GM18858 (cell line): ENCODE results near the gene GLCCI1.
A peak's percentile ranks its signal among the peaks of the same experiment; 100 is the strongest.
"Not testable (repeated sequence)": the region's sequence is repeated elsewhere in the genome, so short reads cannot be mapped to it uniquely, and the experiment has no call there.

ENCODE experiments used
- ATAC-seq: cut with Tn5 transposase; IDR thresholded peaks from one replicate; pipeline ENCODE4 v1.9.1; 2021; ENCODE audit not compliant: unreplicated experiment

GLCCI1 gene

DNA sequence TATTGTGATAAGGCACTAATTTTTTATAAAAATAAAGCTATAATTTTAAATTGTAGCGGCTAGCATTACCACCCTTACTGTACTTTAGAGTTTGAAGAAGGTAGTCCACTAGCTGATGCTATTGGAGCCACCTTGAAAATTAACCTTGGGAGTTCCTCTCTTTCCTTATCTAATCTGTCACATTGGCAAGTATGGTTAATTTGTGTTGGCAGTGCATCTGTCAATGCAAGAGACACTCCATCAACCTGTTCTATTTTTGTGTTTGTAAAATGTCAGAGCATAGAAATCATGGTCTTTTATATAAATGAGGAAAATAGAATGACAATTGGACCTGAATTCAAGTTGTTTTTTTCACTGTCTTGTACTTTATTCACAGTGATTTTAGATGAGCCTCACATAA, 20.5 kb downstream of the GLCCI1 start:
- ATAC-seq, result no peak

DNA sequence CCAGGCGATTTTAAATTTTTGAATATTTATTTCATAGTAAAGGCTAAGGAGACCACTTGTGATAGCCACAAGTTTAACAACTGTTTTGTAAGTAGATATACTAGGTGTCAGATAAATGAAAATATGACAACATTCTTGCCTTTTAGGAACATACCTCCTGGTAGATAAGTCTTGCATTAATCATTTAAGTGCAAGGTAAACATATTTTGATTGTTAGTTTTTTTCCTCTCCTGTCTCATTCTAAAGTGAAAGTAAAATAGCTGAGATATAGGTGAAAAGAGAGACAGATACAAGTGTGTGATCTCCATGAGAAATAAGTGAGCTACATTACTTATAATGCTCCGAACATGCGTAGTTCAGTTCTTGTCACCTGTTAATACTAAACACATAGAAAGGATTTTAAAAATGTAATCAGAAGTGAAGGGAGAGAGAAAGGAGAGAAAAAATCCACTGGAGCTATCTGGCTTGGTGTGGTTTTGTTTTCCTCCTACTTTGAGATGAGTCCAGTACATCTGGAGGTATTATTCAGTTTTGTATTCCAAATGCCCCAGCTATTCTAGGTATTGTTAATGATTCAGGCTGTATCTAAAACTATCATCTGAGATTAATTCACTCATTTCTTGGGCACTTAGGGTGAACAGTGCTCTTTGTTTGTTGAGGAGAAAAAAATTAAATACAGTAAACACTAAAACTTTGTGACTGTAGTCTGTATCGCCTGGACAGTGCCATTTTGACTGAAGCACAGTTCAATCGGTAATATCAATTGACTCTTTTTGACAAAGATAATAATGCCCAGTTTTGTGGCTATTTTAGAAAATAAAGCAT, 21.2 kb downstream of the GLCCI1 start:
- ATAC-seq, result no peak

- no peak for ATAC-seq
These were observed 21.8 kb downstream of the GLCCI1 start for GRCh38 chr7:7990441-7990761.

- no peak for ATAC-seq
These were observed 23.9 kb downstream of the GLCCI1 start for GRCh38 chr7:7992506-7992905.

GRCh38 chr7:7995348-7995747, 26.8 kb downstream of the GLCCI1 start:
- ATAC-seq, result not testable (repeated sequence)

GRCh38 chr7:7996568-7996967, 28.0 kb downstream of the GLCCI1 start:
- ATAC-seq, result peak; percentile 57

- ATAC-seq, result no peak
These were observed 31.8 kb downstream of the GLCCI1 start for GRCh38 chr7:8000315-8000941.

GRCh38 chr7:8003077-8003476, 34.5 kb downstream of the GLCCI1 start:
- no peak for ATAC-seq

GRCh38 chr7:8005279-8005678, 36.7 kb downstream of the GLCCI1 start:
- ATAC-seq, result no peak

GRCh38 chr7:8014399-8014798, 45.8 kb downstream of the GLCCI1 start:
- no peak for ATAC-seq

DNA sequence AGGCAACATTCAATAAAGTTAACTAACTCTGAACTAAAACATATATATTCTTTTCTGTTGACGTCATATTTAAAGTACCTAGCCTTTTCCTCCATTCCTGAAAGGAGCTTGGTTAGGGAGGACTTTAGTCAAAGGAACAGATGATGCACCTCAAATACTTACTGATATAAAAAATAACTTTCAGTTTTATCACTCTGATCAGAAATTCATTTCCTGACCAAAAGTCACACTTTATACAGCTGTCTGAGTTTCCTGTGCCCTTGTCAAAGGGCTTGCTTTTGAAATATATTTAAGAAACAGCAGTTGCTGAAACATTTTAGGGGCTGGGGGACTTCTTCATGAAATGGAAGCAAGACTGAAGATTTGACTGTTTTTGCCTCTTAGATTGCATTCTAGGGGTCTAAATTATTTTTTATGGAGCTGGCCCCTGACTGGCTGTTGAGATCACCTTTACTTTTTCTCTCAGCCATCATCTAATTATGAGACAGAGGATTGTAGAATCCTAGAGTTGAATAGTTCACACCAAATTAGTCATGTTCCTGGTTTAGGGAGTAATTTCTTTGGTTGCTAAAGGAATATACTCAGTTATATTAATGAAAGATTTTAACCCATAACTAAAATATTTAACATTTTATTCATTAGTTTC, 46.6 kb downstream of the GLCCI1 start:
- no peak for ATAC-seq

- no peak for ATAC-seq
These were observed 47.1 kb downstream of the GLCCI1 start for GRCh38 chr7:8015746-8016120.

DNA sequence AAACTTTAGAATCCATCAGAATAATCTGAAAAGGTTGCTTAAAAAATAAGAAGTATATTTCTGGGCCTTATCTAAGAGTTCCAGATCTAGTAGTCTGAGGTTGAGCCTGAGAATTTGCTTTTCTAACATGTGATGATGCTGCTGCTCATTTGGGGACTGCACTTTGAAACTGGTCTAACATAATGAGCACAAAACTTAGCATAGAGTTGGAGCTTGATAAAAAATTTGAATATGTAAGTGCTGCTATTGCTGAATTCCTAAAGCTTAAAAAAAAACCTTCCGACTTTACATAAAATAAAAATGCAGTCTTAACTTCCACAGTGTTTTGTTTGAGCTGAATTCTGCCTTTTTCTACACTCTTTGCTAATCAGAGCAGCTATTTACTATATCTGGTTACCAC, 48.8 kb downstream of the GLCCI1 start:
- no peak for ATAC-seq

GRCh38 chr7:8018961-8019360, 50.4 kb downstream of the GLCCI1 start:
- ATAC-seq, result no peak

GRCh38 chr7:8022628-8023027, 54.0 kb downstream of the GLCCI1 start:
- no peak for ATAC-seq

- ATAC-seq, result no peak
These were observed 66.6 kb downstream of the GLCCI1 start for GRCh38 chr7:8035192-8035591.

DNA sequence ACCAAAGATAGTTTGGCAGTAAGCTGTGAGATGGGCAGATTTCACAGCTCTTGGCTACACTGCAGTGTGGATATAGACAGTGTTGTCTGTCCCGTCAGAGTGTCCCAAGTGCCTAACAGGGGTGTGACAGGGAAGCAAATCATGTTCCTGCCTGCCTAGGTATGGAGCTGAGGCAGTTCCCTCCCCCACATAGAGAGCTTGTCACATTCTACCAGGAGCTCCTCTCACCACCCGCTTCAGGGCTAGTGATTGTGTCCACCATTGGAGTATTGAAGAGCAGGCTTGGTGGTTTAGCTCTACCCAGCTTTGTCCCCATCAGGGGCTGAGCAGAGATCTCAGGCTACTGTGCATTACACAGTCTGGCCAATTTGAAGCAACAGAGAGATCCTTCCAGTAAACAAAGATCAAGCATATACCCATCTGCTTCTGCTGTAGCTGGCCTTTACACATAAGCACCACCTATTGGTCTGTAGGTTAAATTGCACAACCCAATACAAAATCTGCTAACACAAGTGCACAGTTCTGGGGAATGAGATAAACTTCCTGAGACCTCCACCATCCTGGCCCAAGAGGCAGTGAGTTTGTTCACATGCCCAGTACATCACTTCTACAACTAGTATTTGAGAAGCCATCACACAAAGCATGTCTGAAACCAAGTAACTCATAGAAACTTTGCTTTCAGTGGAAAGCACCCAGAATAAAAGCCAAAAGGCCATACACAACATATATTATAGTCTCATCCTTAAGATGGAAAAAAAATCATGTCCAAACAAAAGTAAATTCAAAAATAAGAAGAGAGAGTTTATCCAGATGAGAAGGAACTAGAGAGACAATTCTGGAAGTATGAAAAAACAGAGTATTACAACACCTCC, 67.3 kb downstream of the GLCCI1 start:
- no peak for ATAC-seq

GRCh38 chr7:8037151-8037550, 68.6 kb downstream of the GLCCI1 start:
- no peak for ATAC-seq

DNA sequence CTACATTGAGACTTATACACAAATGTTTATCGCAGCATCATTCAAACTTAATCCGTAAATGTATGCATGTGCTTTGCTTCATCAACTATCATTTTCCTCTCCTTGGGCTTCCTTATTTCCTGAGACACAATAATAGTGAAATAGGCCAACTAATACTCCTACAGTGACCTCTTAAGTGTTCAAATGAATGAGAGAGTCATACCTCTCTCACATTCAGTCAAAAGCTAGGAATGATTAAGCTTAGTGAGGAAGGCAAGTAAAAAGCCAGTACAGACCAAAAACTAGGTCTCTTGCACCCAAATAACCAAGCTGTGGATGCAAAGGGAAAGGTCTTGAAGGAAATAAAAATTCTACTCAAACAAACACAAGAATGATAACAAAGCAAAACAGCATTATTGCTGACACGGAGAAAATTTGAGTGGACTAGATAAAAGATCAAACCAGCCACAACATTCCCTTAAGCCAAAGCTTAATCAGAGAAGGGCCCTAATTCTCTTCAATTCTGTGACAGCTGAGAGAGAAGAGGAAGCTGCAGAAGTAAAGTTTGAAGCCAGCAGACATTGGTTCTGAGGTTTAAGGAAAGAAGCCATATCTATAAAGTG, 72.3 kb downstream of the GLCCI1 start:
- ATAC-seq, result no peak

GRCh38 chr7:8042796-8043535, 74.4 kb downstream of the GLCCI1 start:
- ATAC-seq, result no peak
